Kidney epithelial cell (primary cell): ENCODE results near the gene HK1. TPM values are rescaled to one million over a fixed set of nuclear protein-coding genes. Genes with fewer than 3 reads are reported as not detected.

Experiments used
- DNase-seq: peaks from one replicate; pipeline ENCODE4 v3.0.0-alpha.2; 2010; ENCODE audit warnings: low read depth
- H3K27me3 ChIP-seq: 2 replicates; pipeline ENCODE4 v1.6.0; 2011; ENCODE audit warnings: low read length; ENCODE audit not compliant: control insufficient read depth, insufficient read depth
- H3K36me3 ChIP-seq: 2 replicates; pipeline ENCODE4 v1.5.1; 2011; ENCODE audit warnings: low read length; ENCODE audit not compliant: control insufficient read depth, insufficient read depth
- H3K4me3 ChIP-seq: 2 replicates; pipeline ENCODE4 v1.5.1; 2011; ENCODE audit warnings: low read depth, mild to moderate bottlenecking, control low read depth, low read length
- CTCF ChIP-seq: IDR thresholded peaks from 2 replicates; pipeline ENCODE4 v1.5.1; 2011; ENCODE audit warnings: mild to moderate bottlenecking, moderate library complexity, low read length, control low read depth, inconsistent platforms; ENCODE audit not compliant: insufficient read depth, poor library complexity, severe bottlenecking
- total RNA-seq: library from RNA; depleted of rRNA; stranded (reverse); fragments of >200 nt; gene quantifications from 2 replicates; pipeline ENCODE4 v1.2.3, GENCODE V29; 2015

HK1 gene
- total RNA-seq, 1 donor from 2014 or later, result 81.7 TPM

- TF ChIP-seq CTCF, result no peak
- no peak for DNase-seq
- Histone ChIP-seq H3K4me3 (no peak overlapping the region), H3K27me3 (no peaks in the 10 kb centered on the region), H3K36me3 (no peaks in the 10 kb centered on the region)
Observed at GRCh38 chr10:69345890-69346474, 67.7 kb downstream of the HK1 start.

DNA sequence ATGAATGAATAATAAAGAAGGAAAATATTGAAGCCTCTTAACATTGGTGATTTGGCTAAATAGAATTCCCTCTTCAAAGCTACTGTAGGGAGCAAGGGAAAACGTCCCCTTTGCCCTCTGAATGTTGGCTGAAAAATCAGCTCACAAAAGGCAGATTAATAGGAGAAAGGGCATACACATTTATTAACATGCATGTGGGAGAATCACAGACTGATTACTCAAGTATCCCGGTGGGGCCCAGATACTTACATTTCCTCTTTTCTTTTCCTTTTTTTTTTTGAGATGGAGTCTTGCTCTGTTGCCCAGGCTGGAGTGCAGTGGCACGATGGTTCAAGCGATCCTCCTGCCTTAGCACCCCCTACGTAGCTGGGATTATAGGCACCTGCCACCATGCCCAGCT lies 68.5 kb downstream of the HK1 start:
- no peak for DNase-seq
- TF ChIP-seq CTCF, result no peak
- no peak overlapping the region for H3K4me3 ChIP-seq
- H3K36me3 ChIP-seq, result no peaks in the 10 kb centered on the region
- no peaks in the 10 kb centered on the region for H3K27me3 ChIP-seq

DNA sequence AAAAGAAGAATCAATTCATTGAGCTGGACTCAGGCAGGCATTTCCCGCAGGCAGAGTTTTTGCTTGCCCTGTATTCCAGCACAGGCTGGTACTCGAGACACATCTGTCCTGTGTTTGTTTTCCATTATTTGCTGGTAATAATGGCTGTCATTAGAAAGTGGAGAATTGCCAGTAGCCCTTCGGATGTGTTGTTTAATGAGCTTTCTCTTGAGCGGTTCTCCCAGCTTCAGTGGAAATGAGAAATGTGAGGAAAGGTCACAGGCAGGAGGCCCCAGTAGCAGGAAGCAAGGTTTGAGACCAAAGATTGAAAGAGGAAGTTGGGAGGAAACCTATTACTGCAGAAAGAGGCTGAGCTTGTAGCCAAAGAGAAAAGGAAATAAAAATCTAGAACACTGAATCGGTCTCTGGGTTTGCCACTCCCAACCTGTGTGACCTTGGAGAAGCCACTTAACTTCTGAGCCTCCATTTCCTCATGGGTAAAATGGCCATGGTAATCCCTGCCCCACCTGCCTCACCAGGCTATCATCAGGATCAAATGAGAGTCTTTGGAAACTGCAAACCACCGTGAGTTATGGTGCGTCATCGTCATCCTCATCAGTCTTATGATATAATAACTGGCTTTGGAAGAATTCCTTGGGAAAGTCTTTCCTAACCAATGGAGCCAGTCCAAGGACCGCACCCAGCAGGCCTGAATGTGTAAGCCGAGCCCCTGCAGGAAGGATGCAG lies 70.7 kb downstream of the HK1 start:
- no peak for DNase-seq
- no peak for TF ChIP-seq CTCF
- H3K4me3 ChIP-seq, result no peak overlapping the region
- H3K36me3 ChIP-seq, result no peaks in the 10 kb centered on the region
- no peaks in the 10 kb centered on the region for H3K27me3 ChIP-seq

- no peak for DNase-seq
- no peak for TF ChIP-seq CTCF
- Histone ChIP-seq H3K27me3 (no peaks in the 10 kb centered on the region), H3K36me3 (no peaks in the 10 kb centered on the region), H3K4me3 (no peak overlapping the region)
Observed at GRCh38 chr10:69349542-69349888, 71.2 kb downstream of the HK1 start.

DNA sequence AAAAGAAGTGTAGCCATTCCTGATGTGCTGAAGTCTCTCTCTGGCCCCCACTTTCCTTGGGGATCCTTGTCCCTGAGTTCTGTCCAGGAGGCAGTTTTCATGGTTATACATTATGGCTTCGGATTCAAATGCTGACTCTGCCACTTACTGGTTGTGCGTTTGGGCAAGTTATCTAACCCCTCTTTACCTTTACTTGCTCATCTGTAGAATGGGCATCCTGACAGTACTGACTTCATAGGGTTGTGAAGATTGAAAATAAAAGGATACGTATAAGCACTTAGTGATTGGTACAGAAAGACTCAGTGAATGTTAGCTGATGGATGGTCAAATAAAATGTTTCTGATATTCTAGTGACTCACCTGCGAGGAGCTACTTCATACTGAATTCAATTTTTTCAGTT lies 73.3 kb downstream of the HK1 start:
- H3K36me3 ChIP-seq, result no peaks in the 10 kb centered on the region
- no peak for TF ChIP-seq CTCF
- H3K4me3 ChIP-seq, result no peak overlapping the region
- DNase-seq, result no peak
- H3K27me3 ChIP-seq, result no peaks in the 10 kb centered on the region
